Effector memory CD8-positive, alpha-beta T cell (primary cell): ENCODE results near the gene ZSWIM6.
A peak's percentile ranks its signal among the peaks of the same experiment; 100 is the strongest.

Experiments
- ATAC-seq: fragments of 150-1000 bp; cut with Tn5 transposase; replicated peaks from 2 replicates; pipeline ENCODE4 v1.10.0; 2021; ENCODE audit warnings: mild to moderate bottlenecking, moderate library complexity
- DNase-seq, 3 experiments: peaks; one replicate each; pipeline ENCODE4 v3.0.0; 2021
- H3K27ac Mint-ChIP-seq, 2 donors: one replicate each; pipeline ENCODE4 v1.8.0; 2022; ENCODE audit warnings: mild to moderate bottlenecking in 2 of 2, mixed read lengths in 2 of 2, moderate library complexity in 2 of 2
- H3K27me3 Mint-ChIP-seq, 2 donors: one replicate each; pipeline ENCODE4 v1.8.0; 2022; ENCODE audit warnings: mixed read lengths in 2 of 2
- H3K36me3 Mint-ChIP-seq: one replicate; pipeline ENCODE4 v1.8.0; 2022; ENCODE audit warnings: mild to moderate bottlenecking, moderate library complexity, mixed read lengths; ENCODE audit not compliant: insufficient read depth
- H3K4me1 Mint-ChIP-seq, 2 donors: one replicate each; pipeline ENCODE4 v1.8.0; 2022; ENCODE audit warnings: low read depth in 2 of 2, mixed read lengths in 2 of 2
- H3K4me3 Mint-ChIP-seq, 2 donors: one replicate each; pipeline ENCODE4 v1.8.0; 2022; ENCODE audit warnings: mild to moderate bottlenecking in 2 of 2, mixed read lengths in 2 of 2, moderate library complexity in 2 of 2
- H3K9me3 Mint-ChIP-seq, 2 donors: one replicate each; pipeline ENCODE4 v1.8.0; 2022; ENCODE audit warnings: mixed read lengths in 2 of 2

Gene ZSWIM6

DNA sequence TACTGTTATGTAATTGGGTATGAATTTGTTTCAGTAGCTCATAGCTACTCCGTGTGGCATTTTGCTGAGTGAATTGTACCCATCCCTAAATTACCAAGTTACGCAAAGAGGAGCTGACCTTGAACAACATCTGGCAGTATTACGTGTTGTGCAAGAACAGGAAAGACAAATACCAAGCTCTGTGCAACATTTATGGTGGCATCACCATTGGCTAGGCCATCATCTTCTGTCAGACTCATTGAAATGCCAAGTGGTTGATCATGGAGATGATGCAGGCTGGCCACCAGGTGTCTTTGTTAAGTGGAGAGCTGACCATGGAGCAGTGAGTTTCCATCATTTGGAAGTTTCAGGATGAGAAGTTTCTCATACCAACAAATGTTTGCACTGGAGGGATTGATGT lies 15.0 kb downstream of the ZSWIM6 start:
- no peaks in the 10 kb centered on the region for H3K9me3 Mint-ChIP-seq
- no peak overlapping the region for H3K4me3 Mint-ChIP-seq
- DNase-seq (no peak), ATAC-seq (no peak)
- H3K27me3 Mint-ChIP-seq: no peaks in the 10 kb centered on the region
- H3K4me1 Mint-ChIP-seq: peaks cover 19 to 55% of the 10 kb centered on the region in 2 donors
- H3K36me3 Mint-ChIP-seq: peaks cover 21% of the 10 kb centered on the region
- H3K27ac Mint-ChIP-seq: no peak overlapping the region

DNA sequence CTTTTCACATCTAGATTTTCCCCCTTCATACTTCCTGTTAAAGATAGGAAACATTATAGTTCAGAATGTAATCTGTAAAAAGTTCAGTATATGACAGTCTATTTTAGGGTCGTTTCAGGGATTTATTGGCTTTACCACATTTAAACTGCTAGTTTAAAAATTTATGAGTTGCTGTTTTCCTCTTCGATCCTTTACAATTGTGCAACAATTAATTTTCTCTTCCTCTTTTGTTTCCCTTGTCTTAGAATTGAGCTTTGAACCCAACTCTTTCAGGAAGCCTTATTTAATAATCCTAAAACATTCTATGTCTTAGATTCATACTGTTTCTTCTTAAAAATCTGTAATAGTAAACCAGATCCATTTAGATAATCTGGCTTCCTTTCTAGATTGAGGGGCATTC lies 16.4 kb downstream of the ZSWIM6 start:
- DNase-seq: no peak
- peaks cover 22% of the 10 kb centered on the region for H3K36me3 Mint-ChIP-seq
- H3K4me3 Mint-ChIP-seq: no peak overlapping the region
- no peaks in the 10 kb centered on the region for H3K27me3 Mint-ChIP-seq
- H3K9me3 Mint-ChIP-seq: no peaks in the 10 kb centered on the region
- H3K27ac Mint-ChIP-seq: no peak overlapping the region
- no peak for ATAC-seq
- H3K4me1 Mint-ChIP-seq: peaks cover 27 to 61% of the 10 kb centered on the region in 2 donors

DNA sequence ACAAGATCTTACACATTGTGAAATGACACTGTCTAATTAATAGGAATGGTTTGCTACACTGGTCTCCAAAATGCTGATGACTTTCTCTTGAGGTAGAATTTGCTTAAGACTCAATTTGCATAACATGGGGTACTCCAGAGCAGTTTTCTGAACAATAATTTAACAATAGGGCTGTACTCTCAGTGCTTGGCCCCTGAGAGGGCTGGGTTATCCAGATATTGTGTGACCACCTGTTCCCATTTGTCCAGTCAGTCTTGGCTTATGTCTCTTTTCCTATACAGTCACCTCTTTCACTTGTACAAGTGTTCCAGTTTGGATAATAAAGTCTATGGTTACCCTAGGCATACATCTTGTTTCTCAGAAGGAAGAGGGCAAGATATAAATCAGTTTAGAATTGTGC lies 17.9 kb downstream of the ZSWIM6 start:
- peaks cover 24 to 50% of the 10 kb centered on the region in 2 donors for H3K4me1 Mint-ChIP-seq
- H3K27ac Mint-ChIP-seq: no peak overlapping the region
- H3K4me3 Mint-ChIP-seq: no peak overlapping the region
- H3K27me3 Mint-ChIP-seq: no peaks in the 10 kb centered on the region
- peaks cover 16% of the 10 kb centered on the region for H3K36me3 Mint-ChIP-seq
- no peak for ATAC-seq
- DNase-seq: no peak
- H3K9me3 Mint-ChIP-seq: no peaks in the 10 kb centered on the region

DNA sequence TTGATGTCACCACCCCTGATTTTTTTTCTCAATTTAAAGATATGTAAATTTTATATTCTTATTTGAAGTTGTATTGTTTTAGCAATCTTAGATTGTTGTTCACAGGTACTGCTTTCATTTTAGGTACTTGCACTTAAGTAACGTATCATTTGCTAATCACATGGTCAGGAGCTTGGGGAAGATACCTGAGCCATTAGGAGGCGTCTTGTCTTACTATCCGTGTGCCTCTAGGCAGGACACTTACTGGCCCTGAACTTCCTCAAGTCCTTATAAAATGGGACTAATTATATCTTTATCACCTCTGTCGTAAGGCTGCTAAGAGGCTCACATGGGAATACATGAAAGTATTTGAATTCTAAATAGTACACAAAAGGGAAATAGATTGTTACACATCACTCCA lies 18.5 kb downstream of the ZSWIM6 start:
- Mint-ChIP-seq H3K4me1 (peaks cover 24 to 45% of the 10 kb centered on the region in 2 donors), H3K4me3 (no peak overlapping the region), H3K27me3 (no peaks in the 10 kb centered on the region), H3K9me3 (no peaks in the 10 kb centered on the region), H3K36me3 (peaks cover 16% of the 10 kb centered on the region), H3K27ac (no peak overlapping the region)
- ATAC-seq: no peak
- DNase-seq: no peak

DNA sequence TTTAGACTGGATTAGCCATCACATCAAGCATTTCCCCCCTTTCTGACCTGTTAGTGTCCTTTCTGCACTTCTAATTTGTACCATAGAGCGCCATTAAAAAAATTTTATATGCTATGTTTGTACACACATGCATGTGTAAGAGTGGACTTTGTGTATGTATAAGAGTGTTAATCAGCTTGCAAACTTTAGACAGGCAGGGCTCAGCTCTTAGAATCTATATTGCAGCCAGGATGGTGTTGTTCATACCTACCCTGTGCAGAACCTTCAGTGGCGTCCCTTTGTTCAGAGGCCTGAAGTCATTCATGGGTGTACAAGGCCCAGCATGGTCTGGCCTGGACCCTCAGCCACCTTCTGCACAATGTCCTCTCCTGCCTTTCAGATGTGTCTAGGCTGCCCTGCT lies 19.7 kb downstream of the ZSWIM6 start:
- Mint-ChIP-seq H3K4me1 (peaks cover 22 to 37% of the 10 kb centered on the region in 2 donors), H3K27ac (no peak overlapping the region), H3K27me3 (no peaks in the 10 kb centered on the region), H3K36me3 (peaks cover 13% of the 10 kb centered on the region), H3K4me3 (no peak overlapping the region), H3K9me3 (no peaks in the 10 kb centered on the region)
- ATAC-seq (peak; percentile 14), DNase-seq (no peak)

DNA sequence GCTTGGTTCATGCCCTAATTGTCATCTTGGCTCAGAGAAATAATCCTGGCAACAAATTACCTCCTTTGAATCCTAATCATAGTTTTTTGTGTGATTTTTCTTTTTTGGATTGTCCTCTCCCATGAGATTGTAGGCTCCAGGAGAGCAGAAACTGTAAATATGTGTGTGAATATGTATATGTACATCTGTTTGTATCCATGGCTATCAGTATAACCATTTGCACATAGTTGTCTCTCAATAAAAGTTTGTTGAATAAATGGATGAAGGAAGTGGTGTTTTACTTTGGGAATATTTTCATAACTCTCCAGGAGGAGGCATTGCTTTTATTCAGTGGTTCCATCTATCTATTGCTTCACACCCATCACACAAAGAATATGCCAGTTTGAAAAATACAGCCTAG lies 20.1 kb downstream of the ZSWIM6 start:
- no peaks in the 10 kb centered on the region for H3K9me3 Mint-ChIP-seq
- ATAC-seq (no peak), DNase-seq (no peak)
- peaks cover 13% of the 10 kb centered on the region for H3K36me3 Mint-ChIP-seq
- H3K27ac Mint-ChIP-seq: no peak overlapping the region
- H3K4me3 Mint-ChIP-seq: no peak overlapping the region
- H3K4me1 Mint-ChIP-seq: peaks cover 22 to 35% of the 10 kb centered on the region in 2 donors
- H3K27me3 Mint-ChIP-seq: no peaks in the 10 kb centered on the region

DNA sequence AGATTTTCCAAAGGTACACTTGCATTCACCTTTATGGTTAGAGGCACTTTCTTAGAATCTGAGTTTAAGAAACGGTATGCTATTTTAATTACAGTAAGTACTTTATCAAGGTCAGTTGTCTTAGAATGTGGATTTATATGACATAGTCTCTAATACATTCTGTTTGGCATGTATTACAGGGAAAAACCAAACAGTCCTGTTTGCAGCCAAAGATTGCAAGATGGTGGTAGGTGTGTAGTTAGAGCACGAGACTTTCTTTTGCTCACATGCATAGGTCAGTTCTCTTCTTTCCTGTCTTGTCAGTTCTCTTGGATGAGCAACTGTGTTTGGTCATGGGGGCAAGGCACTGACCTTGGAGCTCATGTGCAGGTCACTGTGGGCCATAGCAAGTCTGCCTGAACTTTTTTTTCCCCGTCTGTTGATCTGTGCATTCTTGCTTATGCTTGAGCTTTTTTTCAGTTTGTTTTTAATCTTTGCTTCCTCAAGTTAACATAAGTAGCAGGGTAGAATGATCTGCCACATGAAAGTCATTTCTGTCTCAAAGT lies 20.6 kb downstream of the ZSWIM6 start:
- peak overlapping the region in 1 of 2 donors; percentile 49 for H3K27ac Mint-ChIP-seq
- peaks cover 21 to 30% of the 10 kb centered on the region in 2 donors for H3K4me1 Mint-ChIP-seq

DNA sequence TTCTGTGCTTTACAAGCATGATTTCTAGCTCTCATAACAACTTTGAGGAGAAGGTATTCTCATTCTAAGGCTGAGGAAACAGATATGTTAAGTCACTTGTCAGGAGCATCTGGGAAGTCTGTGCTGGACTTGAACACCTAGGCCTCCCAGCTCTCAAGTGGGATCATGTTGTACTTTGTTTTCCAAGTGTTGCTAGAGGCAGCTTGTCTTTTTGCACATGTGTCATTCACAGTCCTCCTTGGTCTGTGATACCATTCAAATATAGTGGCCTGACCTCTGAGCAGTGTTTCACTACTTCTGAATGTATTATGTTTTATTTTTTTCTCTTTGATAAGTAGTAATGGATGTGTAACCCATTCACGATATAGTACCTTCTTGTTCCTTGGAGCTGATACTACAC lies 21.2 kb downstream of the ZSWIM6 start:
- Mint-ChIP-seq H3K27ac (peak overlapping the region in 1 of 2 donors; percentile 49), H3K4me1 (peaks cover 22 to 32% of the 10 kb centered on the region in 2 donors), H3K36me3 (peaks cover 13% of the 10 kb centered on the region), H3K4me3 (no peak overlapping the region), H3K27me3 (no peaks in the 10 kb centered on the region), H3K9me3 (peaks cover 3 to 7% of the 10 kb centered on the region in 2 donors)
- no peak for ATAC-seq
- no peak for DNase-seq

More for the DNA sequence above, 20.6 kb downstream of the ZSWIM6 start:
- DNase-seq (no peak), ATAC-seq (no peak)
- peaks cover 0 to 1% of the 10 kb centered on the region in 2 donors for H3K9me3 Mint-ChIP-seq
- H3K4me3 Mint-ChIP-seq: no peak overlapping the region
- H3K27me3 Mint-ChIP-seq: no peaks in the 10 kb centered on the region
- H3K36me3 Mint-ChIP-seq: peaks cover 13% of the 10 kb centered on the region

DNA sequence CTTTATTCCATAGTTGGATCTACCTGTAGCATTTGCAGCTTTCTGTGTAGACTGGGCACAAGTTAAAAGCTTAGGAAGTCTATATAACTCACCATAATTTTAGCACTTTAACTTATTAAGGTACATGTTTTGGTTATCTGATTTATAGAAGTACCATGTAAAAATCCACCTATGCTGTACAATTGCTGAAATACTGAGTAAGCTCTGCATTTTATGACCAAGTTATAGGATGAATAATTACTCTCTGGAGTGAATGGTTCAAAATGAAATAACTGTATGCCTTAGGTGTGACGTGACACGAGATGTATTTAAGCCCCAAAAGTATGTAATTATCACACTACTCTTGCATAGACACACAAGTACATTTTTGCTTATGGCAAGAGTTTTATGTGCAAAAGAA lies 22.1 kb downstream of the ZSWIM6 start:
- Mint-ChIP-seq H3K27ac (no peak overlapping the region), H3K4me3 (no peak overlapping the region), H3K36me3 (peaks cover 17% of the 10 kb centered on the region), H3K9me3 (peaks cover 3 to 7% of the 10 kb centered on the region in 2 donors), H3K4me1 (peaks cover 23 to 30% of the 10 kb centered on the region in 2 donors), H3K27me3 (no peaks in the 10 kb centered on the region)
- no peak for ATAC-seq
- DNase-seq: no peak

DNA sequence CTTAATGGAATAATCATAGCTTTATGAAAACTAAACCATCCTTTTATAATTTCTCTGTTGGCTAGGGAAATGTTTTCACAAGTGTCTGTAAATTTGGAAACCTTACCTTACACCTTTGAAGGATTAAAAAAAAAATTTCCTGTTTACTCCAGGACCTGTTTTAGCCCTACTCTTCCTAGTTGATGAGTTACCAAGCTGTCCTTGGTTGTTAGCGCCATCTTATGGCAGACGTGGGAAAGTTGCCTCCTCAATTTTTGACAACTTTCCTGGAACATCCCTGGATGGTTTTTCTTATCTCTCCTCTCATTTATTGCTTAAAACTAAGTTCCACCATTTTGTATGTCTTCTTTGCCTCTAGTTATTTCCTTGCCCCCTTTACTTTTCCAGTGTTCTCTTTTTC lies 25.7 kb downstream of the ZSWIM6 start:
- Mint-ChIP-seq H3K27me3 (no peaks in the 10 kb centered on the region), H3K9me3 (peaks cover 3 to 7% of the 10 kb centered on the region in 2 donors), H3K27ac (peak overlapping the region in 1 of 2 donors; percentile 7), H3K36me3 (peaks cover 14% of the 10 kb centered on the region), H3K4me3 (no peak overlapping the region), H3K4me1 (peaks cover 21 to 41% of the 10 kb centered on the region in 2 donors)
- DNase-seq: no peak
- ATAC-seq: no peak

DNA sequence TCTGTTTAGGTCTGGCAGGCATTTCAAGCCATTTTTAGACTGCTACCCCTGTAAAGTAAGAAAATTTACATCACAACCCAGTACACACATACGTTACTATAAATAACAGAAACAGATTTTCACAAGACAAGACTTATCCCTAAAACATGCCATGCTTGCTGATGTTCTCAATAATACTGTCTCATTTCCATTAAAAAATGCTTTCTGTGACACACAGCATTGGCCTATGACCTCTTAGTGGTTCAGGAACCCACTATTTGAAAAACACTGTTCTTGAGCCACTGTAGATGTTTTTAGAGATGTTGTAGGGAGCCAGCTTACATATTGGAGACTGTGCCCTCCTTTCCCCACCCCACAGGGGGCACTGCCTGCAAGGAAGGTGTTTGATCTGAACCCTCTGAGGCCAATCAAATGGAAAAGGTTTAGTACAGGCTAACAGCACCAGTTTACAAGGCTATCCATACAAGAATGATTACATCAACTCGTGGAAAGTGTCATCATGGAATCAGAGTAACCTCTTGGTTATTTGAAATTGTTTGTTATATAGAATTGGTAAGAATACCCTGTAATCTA lies 30.8 kb downstream of the ZSWIM6 start:
- H3K36me3 Mint-ChIP-seq: peaks cover 23% of the 10 kb centered on the region
- H3K9me3 Mint-ChIP-seq: peaks cover 2 to 4% of the 10 kb centered on the region in 2 donors
- H3K27ac Mint-ChIP-seq: peak overlapping the region in 1 of 2 donors; percentile 25
- no peaks in the 10 kb centered on the region for H3K27me3 Mint-ChIP-seq
- no peak for DNase-seq
- ATAC-seq: peak; percentile 31
- H3K4me3 Mint-ChIP-seq: no peak overlapping the region
- peaks cover 14 to 40% of the 10 kb centered on the region in 2 donors for H3K4me1 Mint-ChIP-seq

DNA sequence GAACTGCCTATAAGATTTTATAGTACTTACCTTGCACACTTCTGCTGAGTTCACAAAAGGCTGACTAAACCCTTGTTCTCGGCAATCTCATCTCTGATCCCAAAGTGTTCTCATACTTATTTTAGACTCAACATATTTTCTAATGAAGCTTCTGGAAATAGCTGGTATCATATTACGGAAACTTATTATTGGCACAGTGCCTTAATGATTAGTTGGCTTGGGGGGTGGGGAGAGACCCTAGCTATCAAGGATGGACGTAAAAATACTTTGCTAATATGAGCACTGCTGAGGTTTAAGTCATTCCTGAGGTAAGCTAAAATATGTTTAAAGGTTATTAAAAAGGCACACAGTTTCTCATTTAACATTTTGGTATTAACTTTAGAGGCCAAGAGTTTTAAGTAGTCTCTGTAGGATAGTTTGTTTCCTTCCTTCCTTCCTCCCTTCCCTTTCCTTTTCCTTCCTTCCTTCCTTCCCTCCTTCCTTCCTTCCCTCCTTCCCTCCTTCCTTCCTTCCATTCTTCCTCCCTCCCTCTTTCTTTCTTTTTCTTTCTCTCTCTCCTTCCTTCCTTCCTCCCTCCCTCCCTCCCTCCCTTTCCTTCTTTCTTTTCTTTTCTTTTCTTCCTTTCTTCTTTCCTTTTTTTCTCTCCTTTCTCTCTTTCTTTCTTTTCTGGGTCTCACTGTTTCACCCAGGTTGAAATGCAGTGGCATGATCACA lies 31.5 kb downstream of the ZSWIM6 start:
- no peak for DNase-seq
- Mint-ChIP-seq H3K27me3 (no peaks in the 10 kb centered on the region), H3K36me3 (peaks cover 20% of the 10 kb centered on the region), H3K27ac (no peak overlapping the region), H3K4me1 (peaks cover 14 to 37% of the 10 kb centered on the region in 2 donors), H3K4me3 (no peak overlapping the region), H3K9me3 (no peaks in the 10 kb centered on the region)
- ATAC-seq: no peak

DNA sequence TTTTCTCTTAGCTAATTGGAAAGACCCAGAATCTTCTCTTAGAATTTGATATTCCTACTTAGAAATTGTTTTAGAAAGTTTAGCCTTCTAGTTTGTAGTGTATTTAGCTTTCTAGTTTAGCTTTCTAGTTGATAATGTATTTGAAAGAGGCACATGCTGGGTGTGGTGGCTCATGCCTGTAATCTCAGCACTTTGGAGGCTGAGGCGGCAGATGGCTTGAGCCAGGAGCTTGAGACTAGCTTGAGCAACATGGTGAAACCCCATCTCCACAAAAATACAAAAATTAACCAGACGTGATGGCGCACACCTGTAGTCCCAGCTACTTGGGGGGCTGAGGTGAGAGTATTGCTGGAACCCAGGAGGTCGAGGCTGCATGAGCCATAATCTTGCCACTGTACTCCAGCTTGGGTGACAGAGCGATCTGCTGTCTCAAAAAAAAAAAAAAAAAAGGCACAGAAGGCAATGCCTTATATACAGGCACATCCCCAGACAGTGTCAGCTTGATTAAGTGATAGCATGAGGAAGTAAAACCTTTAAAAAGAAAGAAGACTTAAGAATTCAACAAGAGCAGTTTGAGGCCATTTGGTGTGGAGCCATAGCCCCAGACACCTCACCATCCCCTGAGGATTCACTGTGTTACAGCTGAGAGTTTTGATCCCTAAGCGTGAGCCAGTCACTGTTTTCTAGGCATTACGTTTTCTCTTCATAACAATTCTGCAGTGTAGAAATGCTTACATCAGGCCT lies 34.6 kb downstream of the ZSWIM6 start:
- no peak overlapping the region for H3K4me3 Mint-ChIP-seq
- H3K9me3 Mint-ChIP-seq: no peaks in the 10 kb centered on the region
- H3K4me1 Mint-ChIP-seq: peaks cover 9 to 22% of the 10 kb centered on the region in 2 donors
- H3K27ac Mint-ChIP-seq: peak overlapping the region; percentile 50 to 51
- H3K36me3 Mint-ChIP-seq: peaks cover 16% of the 10 kb centered on the region
- no peak for DNase-seq
- H3K27me3 Mint-ChIP-seq: no peaks in the 10 kb centered on the region
- no peak for ATAC-seq
